AG09319 (cell line): ENCODE measurements around the gene BRIP1.
"Not testable (repeated sequence)": the region's sequence is repeated elsewhere in the genome, so short reads cannot be mapped to it uniquely, and the experiment has no call there.

Source experiments
- DNase-seq: peaks from one replicate; pipeline ENCODE4 v3.0.0-alpha.2; 2010; ENCODE audit warnings: low read depth; ENCODE audit errors: extremely low read depth
- TF ChIP-seq, protein P1 (sequence below): IDR thresholded peaks from 2 replicates; pipeline ENCODE4 v1.5.1; 2011; ENCODE audit warnings: low read depth, mild to moderate bottlenecking, inconsistent platforms, low read length, moderate library complexity

Gene BRIP1

DNA sequence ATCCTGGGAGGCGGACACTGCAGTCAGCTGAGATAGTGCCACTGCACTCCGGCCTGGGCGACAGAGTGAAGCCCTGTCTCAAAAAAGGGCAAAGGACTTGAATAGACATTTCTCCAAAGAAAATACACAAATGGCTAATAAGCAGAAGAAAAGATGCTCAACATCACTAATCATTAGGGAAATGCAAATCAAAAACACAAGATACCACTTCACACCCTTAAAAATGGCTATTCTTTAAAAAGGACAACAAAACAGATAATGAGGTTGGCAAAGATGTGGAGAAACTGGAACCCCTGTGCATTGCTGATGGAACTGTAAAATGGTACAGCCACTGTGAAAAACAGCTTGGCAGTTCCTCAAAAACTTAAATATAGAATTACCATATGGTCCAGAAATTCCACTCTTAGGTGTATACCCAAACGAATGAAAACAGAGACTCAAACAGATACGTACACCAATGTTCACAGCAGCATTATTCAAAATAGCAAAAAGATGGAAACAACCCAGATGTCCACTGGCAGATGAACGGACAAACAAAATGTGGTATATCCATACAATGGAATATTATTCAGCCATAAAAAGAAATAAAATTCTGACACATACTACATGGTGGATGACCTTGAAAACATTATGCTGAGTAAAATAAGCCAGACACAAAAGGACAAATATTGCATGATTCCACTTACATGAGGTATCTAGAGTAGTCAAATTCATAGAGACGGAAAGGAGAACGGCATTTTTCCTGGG, 35.5 kb downstream of the BRIP1 start:
- DNase-seq = no peak
- TF ChIP-seq, protein P1, sequence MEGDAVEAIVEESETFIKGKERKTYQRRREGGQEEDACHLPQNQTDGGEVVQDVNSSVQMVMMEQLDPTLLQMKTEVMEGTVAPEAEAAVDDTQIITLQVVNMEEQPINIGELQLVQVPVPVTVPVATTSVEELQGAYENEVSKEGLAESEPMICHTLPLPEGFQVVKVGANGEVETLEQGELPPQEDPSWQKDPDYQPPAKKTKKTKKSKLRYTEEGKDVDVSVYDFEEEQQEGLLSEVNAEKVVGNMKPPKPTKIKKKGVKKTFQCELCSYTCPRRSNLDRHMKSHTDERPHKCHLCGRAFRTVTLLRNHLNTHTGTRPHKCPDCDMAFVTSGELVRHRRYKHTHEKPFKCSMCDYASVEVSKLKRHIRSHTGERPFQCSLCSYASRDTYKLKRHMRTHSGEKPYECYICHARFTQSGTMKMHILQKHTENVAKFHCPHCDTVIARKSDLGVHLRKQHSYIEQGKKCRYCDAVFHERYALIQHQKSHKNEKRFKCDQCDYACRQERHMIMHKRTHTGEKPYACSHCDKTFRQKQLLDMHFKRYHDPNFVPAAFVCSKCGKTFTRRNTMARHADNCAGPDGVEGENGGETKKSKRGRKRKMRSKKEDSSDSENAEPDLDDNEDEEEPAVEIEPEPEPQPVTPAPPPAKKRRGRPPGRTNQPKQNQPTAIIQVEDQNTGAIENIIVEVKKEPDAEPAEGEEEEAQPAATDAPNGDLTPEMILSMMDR = no peak

DNA sequence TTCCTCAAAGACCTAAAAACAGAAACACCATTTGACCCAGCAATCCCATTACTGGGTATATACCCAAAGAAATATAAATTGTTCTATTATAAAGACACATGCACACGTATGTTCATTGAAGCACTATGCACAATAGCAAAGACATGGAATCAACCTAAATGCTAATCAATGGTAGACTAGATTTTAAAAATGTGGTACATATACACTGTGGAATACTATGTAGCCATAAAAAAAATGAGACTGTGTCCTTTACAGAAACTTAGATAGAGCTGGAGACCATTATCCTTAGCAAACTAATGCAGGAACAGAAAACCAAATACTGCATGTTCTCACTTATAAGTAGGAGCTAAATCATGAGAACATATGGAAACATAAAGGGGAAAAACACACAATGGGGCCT, 36.5 kb downstream of the BRIP1 start:
- DNase-seq = not testable (repeated sequence)

DNA sequence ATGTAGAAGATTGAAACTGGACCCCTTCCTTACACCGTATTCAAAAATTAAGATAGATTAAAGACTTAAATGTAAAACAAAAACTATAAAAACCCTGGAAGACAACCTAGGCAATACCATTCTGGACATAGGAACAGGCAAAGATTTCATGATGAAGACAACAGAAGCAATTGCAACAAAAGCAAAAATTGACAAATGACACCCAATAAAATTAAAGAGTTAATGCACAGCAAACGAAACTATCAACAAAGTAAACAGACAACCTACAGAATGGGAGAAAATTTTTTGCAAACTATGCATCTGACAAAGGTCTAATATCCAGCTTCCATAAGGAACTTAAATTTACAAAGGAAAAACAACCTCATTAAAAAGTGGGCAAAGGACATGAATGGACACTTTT, 37.1 kb downstream of the BRIP1 start:
- not testable (repeated sequence) for DNase-seq

DNA sequence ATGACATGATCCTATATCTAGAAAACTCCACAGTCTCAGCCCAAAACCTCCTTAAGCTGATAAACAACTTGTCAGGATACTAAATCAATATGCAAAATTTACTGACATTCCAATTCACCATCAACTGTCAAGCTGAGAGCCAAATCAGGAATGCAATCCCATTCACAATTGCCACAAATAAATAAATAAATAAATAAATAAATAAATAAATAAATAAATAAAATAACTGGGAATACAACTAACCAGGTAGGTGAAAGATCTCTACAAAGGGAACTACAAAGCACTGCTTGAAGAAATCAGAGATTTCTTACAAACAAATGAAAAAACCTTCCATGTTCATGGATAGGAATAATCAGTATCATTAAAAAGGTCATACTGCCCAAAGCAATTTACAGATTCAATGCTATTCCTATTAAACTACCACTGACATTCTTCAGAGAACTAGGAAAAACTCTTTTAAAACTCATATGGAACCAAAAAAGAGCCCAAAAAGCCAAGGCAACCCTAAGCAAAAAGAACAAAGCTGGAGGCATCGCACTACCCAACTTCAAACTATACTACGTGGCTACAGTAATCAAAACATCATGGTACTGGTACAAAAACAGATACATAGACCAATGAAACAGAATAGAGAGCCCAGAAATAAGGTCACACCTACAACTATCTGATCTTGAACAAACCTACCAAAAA, 37.7 kb downstream of the BRIP1 start:
- TF ChIP-seq, protein P1 = no peak
- no peak for DNase-seq

DNA sequence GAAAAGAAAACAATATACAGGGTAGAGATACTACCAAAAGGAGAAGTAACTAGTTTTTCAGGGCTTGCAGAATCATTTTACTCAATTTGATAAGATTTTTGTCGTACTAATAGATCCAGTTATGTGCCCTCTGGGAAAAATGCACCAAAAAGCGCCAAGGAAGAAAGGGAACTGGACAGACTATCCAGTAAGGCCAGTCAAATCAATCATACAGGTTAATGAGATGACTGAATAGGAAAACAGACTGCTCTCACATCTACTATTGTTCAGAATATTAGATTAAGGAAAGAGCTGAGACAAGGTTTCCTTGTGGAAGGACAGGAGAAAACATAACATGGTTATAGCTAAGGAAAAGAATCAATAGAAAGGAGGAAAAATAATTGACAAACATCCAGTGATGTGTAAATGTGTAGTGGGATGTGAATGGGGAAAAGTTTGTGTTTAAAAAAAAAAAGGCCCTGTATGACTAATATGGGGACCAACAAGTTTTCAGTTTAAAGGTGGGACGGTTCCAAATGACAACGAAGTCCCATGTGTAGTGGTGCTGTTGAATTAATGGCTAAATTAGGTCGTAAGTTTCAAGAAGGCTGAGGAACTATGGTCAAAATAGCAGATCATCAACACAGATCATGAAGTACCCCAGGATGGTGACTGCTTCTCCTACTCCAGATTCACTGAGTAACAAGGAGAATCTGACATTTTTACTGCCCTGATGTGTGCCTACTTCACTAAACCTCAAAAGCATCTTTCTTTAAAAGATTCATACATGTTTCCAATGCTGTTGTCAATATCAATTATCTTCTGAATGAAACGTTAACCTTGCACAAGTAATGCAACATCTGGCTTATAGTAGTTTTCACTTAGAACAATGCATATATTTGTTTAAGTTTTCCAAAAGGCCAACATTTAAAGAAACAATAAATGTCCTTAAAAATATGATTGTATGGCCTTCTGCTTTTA, 40.7 kb downstream of the BRIP1 start:
- TF ChIP-seq, protein P1 = no peak
- DNase-seq = no peak

DNA sequence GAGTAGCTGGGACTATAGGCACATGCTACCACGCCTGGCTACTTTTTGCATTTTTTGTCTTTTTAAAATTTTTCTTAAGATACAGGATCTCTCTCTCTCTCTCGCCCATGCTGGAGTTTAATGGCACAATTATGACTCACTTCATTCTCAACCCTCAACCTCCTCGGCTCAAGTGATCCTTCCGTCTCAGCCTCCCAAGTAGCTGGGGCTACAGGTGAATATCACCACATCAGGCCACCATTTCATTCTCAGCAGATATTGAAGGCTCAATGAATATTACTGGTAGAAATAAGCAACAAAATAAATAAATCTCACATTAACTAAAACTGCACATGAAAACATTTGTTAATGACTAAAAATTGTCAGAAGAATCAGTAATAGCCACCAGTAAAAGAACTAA, 41.7 kb downstream of the BRIP1 start:
- TF ChIP-seq, protein P1 = no peak

DNA sequence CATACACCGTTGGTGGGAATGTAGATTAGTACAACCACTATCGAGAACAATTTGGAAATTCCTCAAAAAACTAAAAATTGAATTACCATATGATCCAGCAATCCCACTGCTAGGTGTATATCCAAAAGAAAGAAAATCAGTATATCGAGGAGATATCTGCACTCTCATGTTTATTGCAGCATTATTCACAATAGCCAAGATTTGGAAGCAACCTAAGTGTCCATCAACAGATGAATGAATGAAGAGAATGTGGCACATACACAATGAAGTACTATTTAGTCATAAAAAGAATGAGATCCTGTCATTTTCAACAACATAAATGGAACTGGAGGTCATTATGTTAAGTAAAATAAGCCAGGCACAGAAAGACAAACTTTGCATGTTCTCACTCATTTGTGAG, 44.1 kb downstream of the BRIP1 start:
- DNase-seq = not testable (repeated sequence)

More for the DNA sequence above, 41.7 kb downstream of the BRIP1 start:
- no peak for DNase-seq

DNA sequence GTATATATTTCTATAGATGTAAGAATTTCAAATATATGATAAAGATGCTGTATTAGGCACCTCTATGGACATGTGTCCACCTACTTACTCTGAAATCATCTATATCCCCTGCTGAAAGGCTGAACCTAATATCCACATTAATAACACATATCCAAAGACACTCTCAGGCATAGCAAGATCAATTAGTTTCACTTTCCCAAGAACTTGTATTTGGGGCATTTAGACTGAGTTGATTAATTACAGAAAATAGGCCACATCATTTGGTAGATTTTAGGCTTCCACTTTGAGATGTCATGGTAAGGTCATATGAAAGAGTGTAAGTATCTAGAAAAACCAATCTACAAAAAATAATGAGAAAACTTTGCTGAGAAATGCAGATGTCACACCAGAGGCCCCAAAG, 45.1 kb downstream of the BRIP1 start:
- TF ChIP-seq, protein P1 = no peak
- DNase-seq = no peak
